B cell (primary cell): Measurements from ENCODE around the gene ZNF423. TPM values are rescaled to one million over a fixed set of nuclear protein-coding genes. Genes with fewer than 3 reads are reported as not detected.

Source experiments
- ATAC-seq: fragments of 200-7000 bp; cut with Tn5 transposase; one replicate; pipeline ENCODE4 v1.10.0; 2021; ENCODE audit warnings: low read depth, mild to moderate bottlenecking, moderate number of reproducible peaks, moderate library complexity
- CTCF ChIA-PET: fragments of 350-600 bp; sonication (Branson Sonifier 250); formaldehyde crosslinking; loops from one replicate; lab custom pipeline; 2021; ENCODE audit warnings: antibody characterized with exemption, inconsistent platforms; lab: Charles Lee
- POLR2A ChIA-PET: fragments of 350-600 bp; sonication (Branson Sonifier 250); formaldehyde crosslinking; loops from one replicate; lab custom pipeline; 2021; ENCODE audit warnings: antibody characterized with exemption; lab: Charles Lee
- DNase-seq: peaks from one replicate; pipeline ENCODE4 v3.0.0; 2013
- H2AFZ ChIP-seq: 2 replicates; pipeline ENCODE4 v1.6.1; 2012; ENCODE audit warnings: mild to moderate bottlenecking, low read depth, low read length; ENCODE audit not compliant: insufficient read depth, poor library complexity, severe bottlenecking
- H3K27ac ChIP-seq, 2 donors: 1 replicate in 1 of 2; 2 replicates in 1 of 2; pipeline ENCODE4 v1.5.1; 2012 to 2013; ENCODE audit warnings: low read length in 2 of 2, mild to moderate bottlenecking in 2 of 2, moderate library complexity in 1 of 2
- H3K27me3 ChIP-seq, 4 experiments: fragments of 200-600 bp in 1 of 4; sonication (generic) in 1 of 4; replicated peaks in 1 of 4; 1 replicate in 2 of 4; 2 replicates in 2 of 4; pipeline versions ENCODE4 v1.6.1 to v1.7.0; 2013 to 2016; ENCODE audit warnings: low read length in 3 of 4, mild to moderate bottlenecking in 2 of 4, mixed read lengths in 1 of 4, moderate library complexity in 1 of 4; ENCODE audit not compliant: insufficient read depth in 4 of 4, control insufficient read depth in 3 of 4; ENCODE audit errors: control extremely low read depth in 1 of 4
- H3K36me3 ChIP-seq, 2 experiments: replicated peaks in 1 of 2; 1 replicate in 1 of 2; 2 replicates in 1 of 2; pipeline versions ENCODE4 v1.6.1 to v1.7.1; 2013; ENCODE audit warnings: low read length in 1 of 2; ENCODE audit not compliant: insufficient read depth in 2 of 2, control insufficient read depth in 1 of 2; ENCODE audit errors: control extremely low read depth in 1 of 2, extremely low read depth in 1 of 2
- H3K4me1 ChIP-seq, 2 donors: fragments of 200-600 bp in 1 of 2; sonication (generic) in 1 of 2; 1 replicate in 1 of 2; 2 replicates in 1 of 2; pipeline versions ENCODE4 v1.5.1 to v1.6.1; 2013 to 2017; ENCODE audit warnings: low read length in 2 of 2; ENCODE audit not compliant: control insufficient read depth in 2 of 2, insufficient read depth in 2 of 2
- H3K4me2 ChIP-seq: replicated peaks from 2 replicates; pipeline ENCODE3; 2012; ENCODE audit warnings: mild to moderate bottlenecking, low read depth, low read length; ENCODE audit not compliant: poor library complexity, severe bottlenecking
- H3K4me3 ChIP-seq, 5 experiments: fragments of 200-600 bp in 1 of 5; sonication (generic) in 1 of 5; 1 replicate in 3 of 5; 2 replicates in 2 of 5; pipeline versions ENCODE4 v1.5.1 to v1.7.0; 2011 to 2016; ENCODE audit warnings: low read length in 4 of 5, mild to moderate bottlenecking in 4 of 5, low read depth in 2 of 5, control low read depth in 1 of 5, moderate library complexity in 1 of 5; ENCODE audit not compliant: insufficient read depth in 1 of 5; ENCODE audit errors: control extremely low read depth in 1 of 5, extremely low read depth in 1 of 5
- H3K79me2 ChIP-seq: fragments of 200-600 bp; sonication (generic); one replicate; pipeline ENCODE4 v1.6.0; 2016; ENCODE audit warnings: low read length; ENCODE audit not compliant: control insufficient read depth, insufficient read depth
- H3K9ac ChIP-seq: fragments of 200-600 bp; sonication (generic); 2 replicates; pipeline ENCODE4 v1.6.1; 2017; ENCODE audit warnings: mild to moderate bottlenecking, low read length, moderate library complexity
- H3K9me3 ChIP-seq, 3 donors: one replicate each; pipeline versions ENCODE4 v1.6.1 to v1.7.1; 2013; ENCODE audit warnings: low read length in 2 of 3; ENCODE audit not compliant: control insufficient read depth in 2 of 3, insufficient read depth in 1 of 3; ENCODE audit errors: control extremely low read depth in 1 of 3
- H4K20me1 ChIP-seq: 2 replicates; pipeline ENCODE4 v1.6.0; 2012; ENCODE audit warnings: mild to moderate bottlenecking, low read length; ENCODE audit not compliant: insufficient read depth, control insufficient read depth, poor library complexity, severe bottlenecking
- H3K27ac Mint-ChIP-seq: one replicate; pipeline ENCODE4 v1.8.0; 2021; ENCODE audit warnings: mixed read lengths
- H3K27me3 Mint-ChIP-seq: one replicate; pipeline ENCODE4 v1.8.0; 2021; ENCODE audit warnings: mixed read lengths
- H3K4me1 Mint-ChIP-seq: one replicate; pipeline ENCODE4 v1.8.0; 2021; ENCODE audit warnings: mixed read lengths
- H3K4me3 Mint-ChIP-seq: one replicate; pipeline ENCODE4 v1.8.0; 2021; ENCODE audit warnings: mixed read lengths
- H3K9me3 Mint-ChIP-seq: one replicate; pipeline ENCODE4 v1.8.0; 2022; ENCODE audit warnings: mixed read lengths; ENCODE audit not compliant: insufficient read depth
- EZH2 ChIP-seq: IDR thresholded peaks from 2 replicates; pipeline ENCODE4 v1.6.1; 2012; ENCODE audit warnings: borderline replicate concordance, low read depth, mild to moderate bottlenecking, moderate library complexity, low read length; ENCODE audit not compliant: insufficient read depth, poor library complexity, severe bottlenecking
- WGBS: methylation state at CpG from one replicate; pipeline ENCODE4 v1.1.5; 2013; ENCODE audit warnings: missing lambda C conversion rate; ENCODE audit not compliant: insufficient coverage; 5-methylcytosine and 5-hydroxymethylcytosine counted together
- intact Hi-C: fragments of 100-400 bp; cut with micrococcal nuclease; formaldehyde crosslinking; loops from one replicate; pipeline ENCODE4 v1.10.0; 2022
- polyA plus RNA-seq: library from polyadenylated mRNA; depleted of rRNA; stranded (reverse); fragments of >200 nt; gene quantifications from 2 replicates; pipeline ENCODE4 v1.2.3, GENCODE V29; 2012
- total RNA-seq, 2 donors: library from RNA; stranded (reverse); fragments of 120-200 nt in 1 of 2; gene quantifications; 1 replicate in 1 of 2; 2 replicates in 1 of 2; pipeline versions ENCODE4 v1.2.3 to v1.2.4, GENCODE V29; 2013 to 2022
- TF ChIP-seq, protein P1 (sequence below): fragments of 200-600 bp; IDR thresholded peaks from one replicate; pipeline ENCODE4 v1.8.0; 2022; ENCODE audit warnings: antibody characterized with exemption, mild to moderate bottlenecking

ZNF423 gene
- total and polyA plus RNA-seq, 2 donors (not counting 1 experiment from before 2014, with no cell fraction given), result not detected

DNA sequence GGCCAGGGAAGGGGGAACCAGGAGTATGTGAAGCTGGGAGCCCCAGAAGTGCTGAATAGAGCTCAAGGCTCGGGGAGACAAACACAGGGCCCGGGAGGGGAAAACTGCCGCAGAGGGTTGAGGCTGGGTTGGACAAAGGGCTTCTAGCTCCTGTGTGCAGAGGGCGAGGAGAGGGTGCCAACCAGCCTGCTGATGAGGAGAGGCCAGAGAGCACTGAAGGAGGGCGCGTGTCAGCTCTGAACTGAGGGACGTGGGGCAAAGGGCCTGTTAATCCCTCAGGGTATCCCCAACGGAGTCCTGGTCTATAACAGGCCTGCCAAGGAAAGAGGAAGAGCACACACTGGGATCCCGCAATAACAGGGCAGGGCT, 331.0 kb downstream of the ZNF423 start:
- 83% methylated on average over 8 of the region's 9 CpGs for WGBS
- Histone ChIP-seq H3K4me1 (peaks cover 0 to 11% of the 10 kb centered on the region in 2 donors), H3K27ac (no peak overlapping the region), H2AFZ (no peak overlapping the region), H3K9ac (no peak overlapping the region), H4K20me1 (no peaks in the 10 kb centered on the region), H3K4me3 (no peak overlapping the region), H3K4me2 (no peak overlapping the region), H3K27me3 (peaks cover 0 to 13% (median 2%) of the 10 kb centered on the region in 4 experiments), H3K36me3 (no peaks in the 10 kb centered on the region), H3K79me2 (no peaks in the 10 kb centered on the region), H3K9me3 (peaks cover 0 to 2% (median 0%) of the 10 kb centered on the region in 3 donors)
- intact Hi-C loops, result no loop called here
- ATAC-seq (no peak), DNase-seq (no peak)
- TF ChIP-seq, protein P1, sequence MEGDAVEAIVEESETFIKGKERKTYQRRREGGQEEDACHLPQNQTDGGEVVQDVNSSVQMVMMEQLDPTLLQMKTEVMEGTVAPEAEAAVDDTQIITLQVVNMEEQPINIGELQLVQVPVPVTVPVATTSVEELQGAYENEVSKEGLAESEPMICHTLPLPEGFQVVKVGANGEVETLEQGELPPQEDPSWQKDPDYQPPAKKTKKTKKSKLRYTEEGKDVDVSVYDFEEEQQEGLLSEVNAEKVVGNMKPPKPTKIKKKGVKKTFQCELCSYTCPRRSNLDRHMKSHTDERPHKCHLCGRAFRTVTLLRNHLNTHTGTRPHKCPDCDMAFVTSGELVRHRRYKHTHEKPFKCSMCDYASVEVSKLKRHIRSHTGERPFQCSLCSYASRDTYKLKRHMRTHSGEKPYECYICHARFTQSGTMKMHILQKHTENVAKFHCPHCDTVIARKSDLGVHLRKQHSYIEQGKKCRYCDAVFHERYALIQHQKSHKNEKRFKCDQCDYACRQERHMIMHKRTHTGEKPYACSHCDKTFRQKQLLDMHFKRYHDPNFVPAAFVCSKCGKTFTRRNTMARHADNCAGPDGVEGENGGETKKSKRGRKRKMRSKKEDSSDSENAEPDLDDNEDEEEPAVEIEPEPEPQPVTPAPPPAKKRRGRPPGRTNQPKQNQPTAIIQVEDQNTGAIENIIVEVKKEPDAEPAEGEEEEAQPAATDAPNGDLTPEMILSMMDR, result no peak
- TF ChIP-seq EZH2, result no peak
- peaks cover 24% of the 10 kb centered on the region for H3K27me3 Mint-ChIP-seq
- no peaks in the 10 kb centered on the region for H3K9me3 Mint-ChIP-seq
- POLR2A ChIA-PET, result no interaction called here
- no peak overlapping the region for H3K27ac Mint-ChIP-seq
- H3K4me3 Mint-ChIP-seq, result no peak overlapping the region
- CTCF ChIA-PET, result no interaction called here
- H3K4me1 Mint-ChIP-seq, result peaks cover 15% of the 10 kb centered on the region

DNA sequence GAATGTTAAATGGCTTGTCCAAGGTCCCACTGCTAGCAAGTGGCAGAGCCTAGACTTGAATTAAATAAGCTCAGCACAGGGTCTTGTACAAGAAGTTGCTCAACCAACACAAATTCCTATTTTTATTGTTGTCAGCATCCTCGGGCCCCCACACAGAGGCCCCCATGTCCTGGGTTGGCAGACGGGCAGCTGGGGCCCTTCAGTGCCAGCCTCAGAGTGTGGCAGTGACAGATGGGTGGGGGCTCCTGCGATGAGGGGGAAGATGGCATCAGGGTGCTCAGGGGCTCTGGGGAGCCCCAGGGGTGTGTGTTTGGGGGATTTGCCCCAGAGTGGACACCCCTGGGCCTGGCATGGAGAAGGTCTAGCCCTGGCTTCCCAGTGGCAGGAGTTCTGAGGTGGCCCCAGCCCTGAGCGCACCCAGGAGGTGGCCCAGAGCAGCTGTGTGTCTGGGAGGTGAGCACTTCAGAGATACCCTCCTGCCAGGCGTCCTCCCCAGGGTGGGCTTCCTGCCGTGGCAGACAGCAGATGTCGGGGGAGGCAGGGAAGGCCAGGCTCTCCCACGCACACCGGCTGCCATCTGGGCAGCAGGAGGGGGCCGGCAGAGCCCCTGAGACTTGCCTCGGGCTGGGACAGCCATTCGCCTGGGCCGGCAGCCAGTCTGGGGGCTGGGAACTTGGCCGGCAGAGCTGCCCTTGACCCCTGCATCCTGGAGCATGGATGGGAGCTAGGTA, 331.5 kb downstream of the ZNF423 start:
- Histone ChIP-seq H2AFZ (no peak overlapping the region), H3K27ac (no peak overlapping the region), H3K79me2 (no peaks in the 10 kb centered on the region), H3K4me3 (no peak overlapping the region), H3K4me2 (no peak overlapping the region), H3K9ac (no peak overlapping the region), H3K9me3 (peaks cover 0 to 2% (median 0%) of the 10 kb centered on the region in 3 donors), H3K36me3 (no peaks in the 10 kb centered on the region), H4K20me1 (no peaks in the 10 kb centered on the region), H3K4me1 (peaks cover 0 to 9% of the 10 kb centered on the region in 2 donors), H3K27me3 (peaks cover 0 to 8% (median 1%) of the 10 kb centered on the region in 4 experiments)
- Mint-ChIP-seq H3K9me3 (no peaks in the 10 kb centered on the region), H3K4me1 (peaks cover 15% of the 10 kb centered on the region), H3K27ac (no peak overlapping the region), H3K27me3 (peaks cover 24% of the 10 kb centered on the region), H3K4me3 (no peak overlapping the region)
- no peak for DNase-seq
- ChIA-PET POLR2A (no interaction called here), CTCF (no interaction called here)
- TF ChIP-seq EZH2, result no peak
- TF ChIP-seq, protein P1, result no peak
- intact Hi-C loops, result no loop called here
- no peak for ATAC-seq
- 39% methylated on average over 14 of the region's 14 CpGs for WGBS
